Activated T-cell treated with anti-CD3 and anti-CD28 coated beads, Interleukin-2, amount 50 U/mL, for 24 hours (primary cell): ENCODE results near the gene COL25A1.

Experiments used
- DNase-seq: peaks from one replicate; pipeline ENCODE4 v3.0.0-alpha.2; 2020
- H3K27ac Mint-ChIP-seq: 2 replicates; pipeline ENCODE4 v1.8.0; 2020; ENCODE audit warnings: mild to moderate bottlenecking, mixed read lengths
- H3K27me3 Mint-ChIP-seq: 2 replicates; pipeline ENCODE4 v1.8.0; 2020; ENCODE audit warnings: mixed read lengths
- H3K36me3 Mint-ChIP-seq: 2 replicates; pipeline ENCODE4 v1.8.0; 2020; ENCODE audit warnings: low read depth, mixed read lengths
- H3K4me1 Mint-ChIP-seq: 2 replicates; pipeline ENCODE4 v1.8.0; 2020; ENCODE audit warnings: low read depth, mixed read lengths
- H3K4me3 Mint-ChIP-seq: 2 replicates; pipeline ENCODE4 v1.8.0; 2020; ENCODE audit warnings: mild to moderate bottlenecking, moderate library complexity, mixed read lengths
- H3K9me3 Mint-ChIP-seq: 2 replicates; pipeline ENCODE4 v1.8.0; 2020; ENCODE audit warnings: mixed read lengths

The COL25A1 gene

GRCh38 chr4:109301651-109302360 lies 652 bp downstream of the COL25A1 start:
- peak; percentile 36 for DNase-seq
- Mint-ChIP-seq H3K4me3 (peak overlapping the region; percentile 74), H3K27me3 (peaks cover 72% of the 10 kb centered on the region)

GRCh38 chr4:109298279-109299010 lies 4.0 kb downstream of the COL25A1 start:
- peaks cover 63% of the 10 kb centered on the region for H3K27me3 Mint-ChIP-seq
- no peak for DNase-seq
- H3K9me3 Mint-ChIP-seq, result no peaks in the 10 kb centered on the region
- no peak overlapping the region for H3K4me3 Mint-ChIP-seq
- no peak overlapping the region for H3K27ac Mint-ChIP-seq
- peaks cover 14% of the 10 kb centered on the region for H3K4me1 Mint-ChIP-seq
- no peaks in the 10 kb centered on the region for H3K36me3 Mint-ChIP-seq

More at GRCh38 chr4:109301651-109302360, 652 bp downstream of the COL25A1 start:
- Mint-ChIP-seq H3K4me1 (peaks cover 14% of the 10 kb centered on the region), H3K27ac (no peak overlapping the region), H3K9me3 (no peaks in the 10 kb centered on the region), H3K36me3 (no peaks in the 10 kb centered on the region)

- Mint-ChIP-seq H3K27ac (no peak overlapping the region), H3K4me1 (peaks cover 3% of the 10 kb centered on the region)
Measured at GRCh38 chr4:109296527-109296926, 5.9 kb downstream of the COL25A1 start.

GRCh38 chr4:109295081-109295480 lies 7.4 kb downstream of the COL25A1 start:
- Mint-ChIP-seq H3K27ac (no peak overlapping the region), H3K27me3 (peaks cover 41% of the 10 kb centered on the region), H3K4me3 (no peak overlapping the region), H3K36me3 (no peaks in the 10 kb centered on the region), H3K9me3 (no peaks in the 10 kb centered on the region), H3K4me1 (no peaks in the 10 kb centered on the region)
- no peak for DNase-seq

More at GRCh38 chr4:109296527-109296926, 5.9 kb downstream of the COL25A1 start:
- Mint-ChIP-seq H3K9me3 (no peaks in the 10 kb centered on the region), H3K27me3 (peaks cover 54% of the 10 kb centered on the region), H3K36me3 (no peaks in the 10 kb centered on the region), H3K4me3 (no peak overlapping the region)
- no peak for DNase-seq

GRCh38 chr4:109294468-109295020 lies 7.9 kb downstream of the COL25A1 start:
- H3K36me3 Mint-ChIP-seq, result no peaks in the 10 kb centered on the region
- peaks cover 36% of the 10 kb centered on the region for H3K27me3 Mint-ChIP-seq
- H3K9me3 Mint-ChIP-seq, result no peaks in the 10 kb centered on the region
- H3K4me3 Mint-ChIP-seq, result no peak overlapping the region
- no peak for DNase-seq
- no peak overlapping the region for H3K27ac Mint-ChIP-seq
- no peaks in the 10 kb centered on the region for H3K4me1 Mint-ChIP-seq

GRCh38 chr4:109294006-109294405 lies 8.5 kb downstream of the COL25A1 start:
- no peak overlapping the region for H3K4me3 Mint-ChIP-seq
- DNase-seq, result no peak
- H3K4me1 Mint-ChIP-seq, result no peaks in the 10 kb centered on the region
- H3K36me3 Mint-ChIP-seq, result no peaks in the 10 kb centered on the region
- peaks cover 32% of the 10 kb centered on the region for H3K27me3 Mint-ChIP-seq
- no peaks in the 10 kb centered on the region for H3K9me3 Mint-ChIP-seq
- H3K27ac Mint-ChIP-seq, result no peak overlapping the region

- Mint-ChIP-seq H3K4me3 (no peak overlapping the region), H3K4me1 (no peaks in the 10 kb centered on the region), H3K36me3 (no peaks in the 10 kb centered on the region)
Measured at GRCh38 chr4:109291707-109292238, 10.7 kb downstream of the COL25A1 start.

GRCh38 chr4:109290918-109291317 lies 11.5 kb downstream of the COL25A1 start:
- Mint-ChIP-seq H3K27ac (no peak overlapping the region), H3K27me3 (peaks cover 15% of the 10 kb centered on the region), H3K36me3 (no peaks in the 10 kb centered on the region), H3K4me3 (no peak overlapping the region), H3K4me1 (no peaks in the 10 kb centered on the region), H3K9me3 (no peaks in the 10 kb centered on the region)
- DNase-seq, result no peak

More at GRCh38 chr4:109291707-109292238, 10.7 kb downstream of the COL25A1 start:
- Mint-ChIP-seq H3K27ac (no peak overlapping the region), H3K9me3 (no peaks in the 10 kb centered on the region), H3K27me3 (peaks cover 22% of the 10 kb centered on the region)
- DNase-seq, result no peak

GRCh38 chr4:109278594-109279031 lies 23.8 kb downstream of the COL25A1 start:
- peak overlapping the region; percentile 9 for H3K27ac Mint-ChIP-seq

GRCh38 chr4:109276482-109277095 lies 25.9 kb downstream of the COL25A1 start:
- no peak for DNase-seq
- no peaks in the 10 kb centered on the region for H3K9me3 Mint-ChIP-seq
- peaks cover 20% of the 10 kb centered on the region for H3K4me1 Mint-ChIP-seq
- peak overlapping the region; percentile 62 for H3K27ac Mint-ChIP-seq
- H3K4me3 Mint-ChIP-seq, result no peak overlapping the region
- peaks cover 27% of the 10 kb centered on the region for H3K27me3 Mint-ChIP-seq
- no peaks in the 10 kb centered on the region for H3K36me3 Mint-ChIP-seq

More at GRCh38 chr4:109278594-109279031, 23.8 kb downstream of the COL25A1 start:
- Mint-ChIP-seq H3K4me1 (peaks cover 20% of the 10 kb centered on the region), H3K27me3 (peaks cover 21% of the 10 kb centered on the region), H3K9me3 (no peaks in the 10 kb centered on the region), H3K4me3 (no peak overlapping the region), H3K36me3 (no peaks in the 10 kb centered on the region)
- no peak for DNase-seq

GRCh38 chr4:109275066-109275745 lies 27.3 kb downstream of the COL25A1 start:
- Mint-ChIP-seq H3K27ac (no peak overlapping the region), H3K4me3 (no peak overlapping the region), H3K9me3 (no peaks in the 10 kb centered on the region), H3K27me3 (peaks cover 27% of the 10 kb centered on the region), H3K4me1 (peaks cover 20% of the 10 kb centered on the region), H3K36me3 (no peaks in the 10 kb centered on the region)
- DNase-seq, result no peak

- no peak for DNase-seq
- Mint-ChIP-seq H3K4me1 (no peaks in the 10 kb centered on the region), H3K27me3 (peaks cover 5% of the 10 kb centered on the region), H3K27ac (no peak overlapping the region), H3K4me3 (no peak overlapping the region), H3K36me3 (no peaks in the 10 kb centered on the region), H3K9me3 (no peaks in the 10 kb centered on the region)
Measured at GRCh38 chr4:109266891-109267290, 35.6 kb downstream of the COL25A1 start.

- Mint-ChIP-seq H3K36me3 (no peaks in the 10 kb centered on the region), H3K4me1 (no peaks in the 10 kb centered on the region), H3K4me3 (no peak overlapping the region), H3K27ac (no peak overlapping the region), H3K27me3 (peaks cover 5% of the 10 kb centered on the region), H3K9me3 (no peaks in the 10 kb centered on the region)
- DNase-seq, result no peak
Measured at GRCh38 chr4:109266236-109266635, 36.2 kb downstream of the COL25A1 start.

- H3K27ac Mint-ChIP-seq, result no peak overlapping the region
- H3K4me1 Mint-ChIP-seq, result no peaks in the 10 kb centered on the region
- no peaks in the 10 kb centered on the region for H3K36me3 Mint-ChIP-seq
- no peak overlapping the region for H3K4me3 Mint-ChIP-seq
- H3K9me3 Mint-ChIP-seq, result no peaks in the 10 kb centered on the region
- no peak for DNase-seq
- peaks cover 5% of the 10 kb centered on the region for H3K27me3 Mint-ChIP-seq
Measured at GRCh38 chr4:109263721-109264120, 38.7 kb downstream of the COL25A1 start.
